HG02870 (cell line): ENCODE measurements around the gene BCL7B.
"Not testable (repeated sequence)": the region's sequence is repeated elsewhere in the genome, so short reads cannot be mapped to it uniquely, and the experiment has no call there.

Experiments
- ATAC-seq: cut with Tn5 transposase; IDR thresholded peaks from one replicate; pipeline ENCODE4 v1.9.1; 2021; ENCODE audit warnings: mild to moderate bottlenecking, moderate library complexity; ENCODE audit not compliant: unreplicated experiment

The BCL7B gene

GRCh38 chr7:73504920-73505319 lies 52.6 kb downstream of the BCL7B start:
- no peak for ATAC-seq

GRCh38 chr7:73504017-73504416 lies 53.5 kb downstream of the BCL7B start:
- ATAC-seq: no peak

GRCh38 chr7:73503229-73503628 lies 54.3 kb downstream of the BCL7B start:
- ATAC-seq: no peak

GRCh38 chr7:73496626-73497025 lies 60.9 kb downstream of the BCL7B start:
- ATAC-seq: no peak

- not testable (repeated sequence) for ATAC-seq
These were observed 62.0 kb downstream of the BCL7B start for GRCh38 chr7:73495507-73495906.

- ATAC-seq: no peak
These were observed 67.5 kb downstream of the BCL7B start for GRCh38 chr7:73489976-73490375.

GRCh38 chr7:73487486-73487885 lies 70.0 kb downstream of the BCL7B start:
- no peak for ATAC-seq
